Measurements from ENCODE around the gene IRF7.

GRCh38 chr11:630871-631270 lies 15.1 kb upstream of the IRF7 start:
- TF ChIP-seq EP300 (IDR thresholded peaks at IDR 0.05) (no peak), POLR2A (IDR thresholded peaks at IDR 0.05) (no peak)
